K562 (cell line): Measurements from ENCODE around the gene CACNA2D3.

Experiments used
- KHSRP ChIP-seq: fragments of 450-650 bp; IDR thresholded peaks from 2 replicates; pipeline ENCODE4 v1.6.1; 2017
- SMARCE1 ChIP-seq: fragments of 450-650 bp; IDR thresholded peaks from 2 replicates; pipeline ENCODE4 v1.7.1; 2016; ENCODE audit warnings: mild to moderate bottlenecking

- no peak for TF ChIP-seq SMARCE1
- TF ChIP-seq KHSRP, result no peak
Observed at GRCh38 chr3:54574906-54575617, 452.7 kb downstream of the CACNA2D3 start.
